ENCODE results near the gene ATAD3A. TPM values are rescaled to one million over a fixed set of nuclear protein-coding genes. Genes with fewer than 3 reads are reported as not detected.

The ATAD3A gene
- total and polyA plus RNA-seq, 9 of the 15 experiments (the other 6 are each of a cell fraction or from before 2014, with no cell fraction given) = 0.10 to 173 (median 36.7) TPM

DNA sequence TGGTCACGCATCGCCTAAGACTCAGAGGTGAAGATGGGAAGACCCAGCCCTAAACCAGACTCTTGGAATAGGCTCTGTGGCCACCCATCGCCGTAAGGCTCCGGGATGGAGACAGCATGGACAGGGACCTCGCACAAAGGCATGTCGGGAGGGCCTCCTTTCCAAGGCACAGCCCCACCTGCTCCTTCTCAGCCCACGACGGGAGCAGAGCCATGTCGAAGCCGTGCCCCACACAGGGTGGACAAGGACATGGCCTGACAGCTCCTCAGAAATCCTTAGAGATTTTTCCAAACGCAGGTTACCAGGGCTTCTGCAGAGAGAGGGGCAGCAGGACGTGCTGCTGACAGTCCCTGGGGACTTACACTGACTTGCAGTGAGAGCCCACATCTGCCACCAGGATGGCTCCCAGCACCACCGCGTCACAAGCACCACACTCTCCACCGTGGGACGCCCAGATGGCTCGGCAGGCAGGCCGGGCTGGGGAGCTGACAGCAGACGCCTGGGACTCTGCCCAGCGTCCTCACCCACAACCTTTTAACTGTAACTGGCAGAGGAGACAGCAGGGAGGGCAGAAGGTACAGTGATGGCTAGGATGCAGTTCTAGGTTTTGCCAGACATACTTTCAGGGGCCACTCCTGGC is 50.7 kb downstream of the ATAD3A start:
- Histone ChIP-seq H3K4me3 (no peak overlapping the region), H3K9me1 (ENCODE audit: control insufficient read depth, insufficient read depth, low read length) (no peaks in the 10 kb centered on the region), H3K79me2 (ENCODE audit: control insufficient read depth, insufficient read depth, low read length) (peaks cover 64% of the 10 kb centered on the region), H3K27ac (ENCODE audit: extremely low read depth, low read depth, low read length) (no peak overlapping the region), H3K36me3 (ENCODE audit: control insufficient read depth, insufficient read depth, low read length) (peaks cover 91% of the 10 kb centered on the region), H3K9ac (ENCODE audit: insufficient read depth in 1 of 2, low read depth in 2 of 2, low read length in 2 of 2) (peak overlapping the region in 1 of 2 experiments; percentile 41; a peak in 2 of 4 replicates), H3K27me3 (ENCODE audit: control insufficient read depth in 2 of 2, insufficient read depth in 2 of 2, low read length in 2 of 2) (no peaks in the 10 kb centered on the region), H2AFZ (ENCODE audit: low read depth, low read length) (no peak overlapping the region), H4K20me1 (replicated peaks; ENCODE audit: control insufficient read depth, insufficient read depth, low read length) (peaks cover 16% of the 10 kb centered on the region), H3K4me2 (ENCODE audit: insufficient read depth, low read length) (no peak overlapping the region), H3K9me3 (replicated peaks; ENCODE audit: control insufficient read depth, insufficient read depth, low read depth, low read length) (peaks cover 4% of the 10 kb centered on the region; the same call in 1 of the 2 replicates), H3K4me1 (replicated peaks in 1 of 2; ENCODE audit: control insufficient read depth in 2 of 2, insufficient read depth in 2 of 2, low read length in 2 of 2) (peaks cover 3 to 23% of the 10 kb centered on the region in 2 experiments; a peak in 3 of 5 replicates)
- no peak for DNase-seq (ENCODE audit: extremely low read depth in 1 of 4, low spot score in 3 of 4)
- in situ Hi-C loops (cut with MboI) = no loop called here
- WGBS (ENCODE audit: insufficient coverage, low coverage, missing lambda C conversion rate) = 94% methylated on average over 21 of the region's 21 CpGs
- TF ChIP-seq, protein P1, sequence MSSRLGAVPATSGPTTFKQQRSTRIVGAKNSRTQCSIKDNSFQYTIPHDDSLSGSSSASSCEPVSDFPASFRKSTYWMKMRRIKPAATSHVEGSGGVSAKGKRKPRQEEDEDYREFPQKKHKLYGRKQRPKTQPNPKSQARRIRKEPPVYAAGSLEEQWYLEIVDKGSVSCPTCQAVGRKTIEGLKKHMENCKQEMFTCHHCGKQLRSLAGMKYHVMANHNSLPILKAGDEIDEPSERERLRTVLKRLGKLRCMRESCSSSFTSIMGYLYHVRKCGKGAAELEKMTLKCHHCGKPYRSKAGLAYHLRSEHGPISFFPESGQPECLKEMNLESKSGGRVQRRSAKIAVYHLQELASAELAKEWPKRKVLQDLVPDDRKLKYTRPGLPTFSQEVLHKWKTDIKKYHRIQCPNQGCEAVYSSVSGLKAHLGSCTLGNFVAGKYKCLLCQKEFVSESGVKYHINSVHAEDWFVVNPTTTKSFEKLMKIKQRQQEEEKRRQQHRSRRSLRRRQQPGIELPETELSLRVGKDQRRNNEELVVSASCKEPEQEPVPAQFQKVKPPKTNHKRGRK (tag; IDR thresholded peaks at IDR 0.05) = no peak
- TF ChIP-seq MYNN (IDR thresholded peaks at IDR 0.05) (0 out of 2 replicates have a peak, but pooled peaks have one; percentile 18), MYNN (CRISPR knock-in tag; IDR thresholded peaks at IDR 0.05) (no peak), RAD21 (CRISPR knock-in tag; conservative IDR thresholded peaks at IDR 0.05 in 1 of 2, IDR thresholded peaks at IDR 0.05 in 1 of 2) (no peak), POLR2G (IDR thresholded peaks at IDR 0.05; ENCODE audit: low read depth, low read length) (peak; percentile 73), ZNF41 (CRISPR knock-in tag; conservative IDR thresholded peaks at IDR 0.05) (no peak), RBM22 (IDR thresholded peaks at IDR 0.05; ENCODE audit: low read depth, low read length, poor library complexity, severe bottlenecking) (peak; percentile 71), RBFOX2 (IDR thresholded peaks at IDR 0.05; ENCODE audit: low read depth, low read length) (peak; percentile 61), SUPT5H (IDR thresholded peaks at IDR 0.05) (peak; percentile 51)
- peak; percentile 11 for ATAC-seq
- BruUV-seq (replicated peaks) = no TSS peak
- POLR2A ChIA-PET = interaction anchor here (0.5 to 1.8 kb wide), 7 partner anchors 8 to 433 kb away, joined by 3 to 11 read pairs (median 3); no protein-coding TSS in a partner anchor
- no peak for FAIRE-seq
- intact Hi-C loops (cut with micrococcal nuclease) = no loop called here
- CTCF ChIA-PET (ENCODE audit: low intra/inter-chr PET ratio) = no interaction called here

Data from K562 (cell line).